ENCODE measurements around the gene LIN54. TPM values are rescaled to one million over a fixed set of nuclear protein-coding genes. Genes with fewer than 3 reads are reported as not detected.
A peak's percentile ranks its signal among the peaks of the same experiment; 100 is the strongest.

The LIN54 gene
- total RNA-seq (2012; rRNA removed) (23.9 and 26.9 TPM in 2 replicates), polyA plus RNA-seq (2012; rRNA removed) (5.3 and 5.4 TPM in 2 replicates), Bru-seq, nascent RNA (percentile 71 among the genes with signal in this experiment), BruChase-seq, experiment 1, labeled RNA remaining after a 6-hour chase (percentile 73 among the genes with signal in this experiment), BruChase-seq, experiment 2, labeled RNA remaining after a 2-hour chase (percentile 69 among the genes with signal in this experiment)
- 1.8 TPM in 2 replicates for polyA plus RNA-seq (2012; cell fraction: cytosol; rRNA removed)
- 1.8 and 5.0 TPM in 2 replicates for polyA plus RNA-seq (2012; cell fraction: nucleus; rRNA removed; ENCODE audit: low replicate concordance)
- long read RNA-seq, full-length matches to known transcripts: 6 of 14 reads
- long read RNA-seq, partial matches to known transcripts: 3 of 14 reads
- long read RNA-seq, other reads (novel, unspliced or antisense): 5 of 14 reads

GRCh38 chr4:83010522-83011318 is at the start of gene LIN54:
Gene LIN54, minus strand, starts transcription at chr4:83010823. Its CDS starts 25,979 bp downstream, at chr4:82984844.
- no TSS peak for BruUV-seq (replicated peaks)
- Histone ChIP-seq H3K27ac (ENCODE audit: insufficient read depth, low read length) (peak within 1 kb of the TSS; percentile 70), H3K9me3 (ENCODE audit: control insufficient read depth, insufficient read depth, low read length) (no peaks in the 10 kb centered on the region), H4K8ac (ENCODE audit: low read depth in 2 of 2, low read length in 2 of 2) (peak within 1 kb of the TSS; percentile 4 to 74; a peak in 3 of 4 replicates), H3K9ac (ENCODE audit: low read depth, low read length) (peak within 1 kb of the TSS; percentile 99), H4K20me1 (ENCODE audit: insufficient read depth, low read length) (no peaks in the 10 kb centered on the region), H2AK5ac (ENCODE audit: low read depth, low read length) (peak within 1 kb of the TSS; percentile 7), H3K4ac (ENCODE audit: low read depth, low read length) (peak within 1 kb of the TSS; percentile 63), H3K36me3 (ENCODE audit: control insufficient read depth, insufficient read depth, low read length) (no peaks in the 10 kb centered on the region), H4K5ac (ENCODE audit: low read depth, low read length) (peak within 1 kb of the TSS; percentile 56), H3K79me1 (ENCODE audit: low read depth in 1 of 2, low read length in 2 of 2) (peaks cover 2 to 22% of the 10 kb centered on the region in 2 experiments), H4K91ac (ENCODE audit: insufficient read depth, low read depth, low read length) (peak within 1 kb of the TSS; percentile 58), H2BK5ac (ENCODE audit: low read depth, low read length, poor library complexity, severe bottlenecking) (peak within 1 kb of the TSS; percentile 78), H3K4me1 (ENCODE audit: control insufficient read depth, insufficient read depth, low read length) (no peaks in the 10 kb centered on the region; the same call in 1 of the 2 replicates), H3K18ac (ENCODE audit: low read depth, low read length) (peak within 1 kb of the TSS; percentile 32), H3K4me3 (ENCODE audit: insufficient read depth, low read depth, low read length) (peak within 1 kb of the TSS; percentile 84), H2BK15ac (ENCODE audit: low read depth, low read length) (0 out of 3 replicates have a peak within 1 kb of the TSS, but pooled peaks have one; percentile 1), H3K23ac (ENCODE audit: low read depth, low read length) (peak within 1 kb of the TSS; percentile 91), H3K14ac (replicated peaks; ENCODE audit: low read depth, low read length) (peak within 1 kb of the TSS; percentile 84), H2AFZ (replicated peaks; ENCODE audit: low read length, poor library complexity) (peak within 1 kb of the TSS; percentile 88), H2BK120ac (ENCODE audit: low read depth, low read length) (peak within 1 kb of the TSS; percentile 61), H3K56ac (ENCODE audit: extremely low read depth, insufficient read depth, low read length) (peak within 1 kb of the TSS; percentile 78), H2AK9ac (replicated peaks; ENCODE audit: low read depth, low read length, poor library complexity) (peak within 1 kb of the TSS; percentile 95), H2BK20ac (ENCODE audit: low read depth, low read length) (0 out of 2 replicates have a peak within 1 kb of the TSS, but pooled peaks have one; percentile 14), H3K9me1 (ENCODE audit: insufficient read depth, low read length) (no peaks in the 10 kb centered on the region), H3K27me3 (ENCODE audit: control insufficient read depth, insufficient read depth, low read length) (no peaks in the 10 kb centered on the region), H3K4me2 (ENCODE audit: low read depth, low read length) (peak within 1 kb of the TSS; percentile 92)
- ATAC-seq (ENCODE audit: low read depth): peak; percentile 50
- intact Hi-C loops (cut with micrococcal nuclease) (loop anchor here (1.0 kb wide), 1 partner anchor 21 kb away; no protein-coding TSS in a partner anchor), dilution Hi-C loops (cut with HindIII; ENCODE audit: low sequenced_read_pairs, unreplicated experiment) (no loop called here), in situ Hi-C loops (cut with MboI; ENCODE audit: low sequenced_read_pairs) (no loop called here)
- POLR2A ChIA-PET (ENCODE audit: unreplicated experiment): interaction anchor here (0.6 kb wide), 1 partner anchor 39 kb away, joined by 20 read pairs; no protein-coding TSS in a partner anchor
- CTCF ChIA-PET: interaction anchor here (0.6 to 1.0 kb wide), 3 partner anchors 70 to 270 kb away, joined by 3 read pairs; no protein-coding TSS in a partner anchor
- 0 out of 2 replicates have a peak, but pooled peaks have one; percentile 41 for TF ChIP-seq MXI1 (IDR thresholded peaks at IDR 0.05; ENCODE audit: borderline replicate concordance, low read depth, low read length)
- TF ChIP-seq CHD1 (IDR thresholded peaks at IDR 0.05; ENCODE audit: low read depth, low read length): no peak
- no peak for TF ChIP-seq FOS (IDR thresholded peaks at IDR 0.05; ENCODE audit: low read depth, low read length)
- peak; percentile 43; the same call in 1 of the 2 replicates for TF ChIP-seq POLR2A (IDR thresholded peaks at IDR 0.05; ENCODE audit: low read depth, low read length)
- TF ChIP-seq CEBPB (IDR thresholded peaks at IDR 0.05; ENCODE audit: low read depth, low read length): peak; percentile 55; the same call in 1 of the 2 replicates
- TF ChIP-seq MAZ (IDR thresholded peaks at IDR 0.05; ENCODE audit: borderline replicate concordance, low read depth, low read length): peak; percentile 87
- TF ChIP-seq CTCF (conservative IDR thresholded peaks at IDR 0.05; ENCODE audit: low read depth, low read length): no peak
- DNase-seq: peak; percentile 58
- 0% methylated on average over 18 of the region's 54 CpGs; no CpG with 5 or more reads in 1 of the 2 experiments for WGBS, 2 experiments (ENCODE audit: extremely low coverage in 2 of 2, insufficient read length in 1 of 2)

Measured in IMR-90 (cell line).